Astrocyte of the spinal cord (primary cell): ENCODE data around the gene REXO4.

ENCODE experiments used
- DNase-seq: peaks from one replicate; pipeline ENCODE4 v3.0.0; 2011; ENCODE audit warnings: low read depth, low spot score
- H3K4me3 ChIP-seq: 2 replicates; pipeline ENCODE4 v1.5.1; 2011; ENCODE audit warnings: low read depth, mild to moderate bottlenecking, low read length, moderate library complexity
- in situ Hi-C: cut with HindIII; loops from 2 replicates; pipeline ENCODE4 v1.10.0; 2017; ENCODE audit warnings: low sequenced_read_pairs
- TF ChIP-seq, protein P1 (sequence below): IDR thresholded peaks from 2 replicates; pipeline ENCODE4 v1.5.1; 2012; ENCODE audit warnings: low read depth, mild to moderate bottlenecking, low read length, inconsistent platforms

REXO4 gene

GRCh38 chr9:133457233-133457632, 39.4 kb upstream of the REXO4 start:
- in situ Hi-C loops, result no loop called here
- DNase-seq, result no peak
- TF ChIP-seq, protein P1, sequence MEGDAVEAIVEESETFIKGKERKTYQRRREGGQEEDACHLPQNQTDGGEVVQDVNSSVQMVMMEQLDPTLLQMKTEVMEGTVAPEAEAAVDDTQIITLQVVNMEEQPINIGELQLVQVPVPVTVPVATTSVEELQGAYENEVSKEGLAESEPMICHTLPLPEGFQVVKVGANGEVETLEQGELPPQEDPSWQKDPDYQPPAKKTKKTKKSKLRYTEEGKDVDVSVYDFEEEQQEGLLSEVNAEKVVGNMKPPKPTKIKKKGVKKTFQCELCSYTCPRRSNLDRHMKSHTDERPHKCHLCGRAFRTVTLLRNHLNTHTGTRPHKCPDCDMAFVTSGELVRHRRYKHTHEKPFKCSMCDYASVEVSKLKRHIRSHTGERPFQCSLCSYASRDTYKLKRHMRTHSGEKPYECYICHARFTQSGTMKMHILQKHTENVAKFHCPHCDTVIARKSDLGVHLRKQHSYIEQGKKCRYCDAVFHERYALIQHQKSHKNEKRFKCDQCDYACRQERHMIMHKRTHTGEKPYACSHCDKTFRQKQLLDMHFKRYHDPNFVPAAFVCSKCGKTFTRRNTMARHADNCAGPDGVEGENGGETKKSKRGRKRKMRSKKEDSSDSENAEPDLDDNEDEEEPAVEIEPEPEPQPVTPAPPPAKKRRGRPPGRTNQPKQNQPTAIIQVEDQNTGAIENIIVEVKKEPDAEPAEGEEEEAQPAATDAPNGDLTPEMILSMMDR, result no peak
- H3K4me3 ChIP-seq, result no peak overlapping the region

GRCh38 chr9:133456409-133456808, 38.6 kb upstream of the REXO4 start:
- in situ Hi-C loops, result no loop called here
- DNase-seq, result no peak
- TF ChIP-seq, protein P1, result peak; percentile 20
- no peak overlapping the region for H3K4me3 ChIP-seq

GRCh38 chr9:133455936-133456335, 38.1 kb upstream of the REXO4 start:
- DNase-seq, result no peak
- H3K4me3 ChIP-seq, result no peak overlapping the region
- in situ Hi-C loops, result no loop called here
- TF ChIP-seq, protein P1, result no peak

DNA sequence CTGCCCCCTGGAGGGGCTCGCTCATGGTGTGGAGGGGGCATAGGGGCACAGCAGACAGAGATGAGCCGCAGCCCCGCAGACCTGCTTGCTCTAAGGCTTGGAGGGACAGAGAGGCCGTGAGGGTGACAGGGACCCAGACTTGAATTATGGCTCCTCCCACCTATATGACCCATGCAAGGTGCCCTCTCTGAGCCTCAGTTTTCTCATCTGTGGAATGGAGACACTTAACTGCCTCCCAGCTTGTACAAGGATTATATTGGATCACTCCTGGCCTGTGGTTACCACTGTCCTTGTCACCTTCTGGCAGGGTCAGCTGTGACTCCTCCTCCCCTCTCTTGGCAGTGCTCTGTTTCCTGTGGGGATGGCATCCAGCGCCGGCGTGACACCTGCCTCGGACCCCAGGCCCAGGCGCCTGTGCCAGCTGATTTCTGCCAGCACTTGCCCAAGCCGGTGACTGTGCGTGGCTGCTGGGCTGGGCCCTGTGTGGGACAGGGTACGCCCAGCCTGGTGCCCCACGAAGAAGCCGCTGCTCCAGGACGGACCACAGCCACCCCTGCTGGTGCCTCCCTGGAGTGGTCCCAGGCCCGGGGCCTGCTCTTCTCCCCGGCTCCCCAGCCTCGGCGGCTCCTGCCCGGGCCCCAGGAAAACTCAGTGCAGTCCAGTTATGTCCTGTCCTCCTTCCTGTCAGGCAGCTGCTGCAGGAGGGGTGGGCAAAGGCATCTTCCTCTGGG, 37.3 kb upstream of the REXO4 start:
- DNase-seq, result no peak
- no peak overlapping the region for H3K4me3 ChIP-seq
- TF ChIP-seq, protein P1, result no peak
- in situ Hi-C loops, result no loop called here

- TF ChIP-seq, protein P1, result no peak
- DNase-seq, result no peak
- no peak overlapping the region for H3K4me3 ChIP-seq
- in situ Hi-C loops, result no loop called here
Measured at GRCh38 chr9:133454325-133454724, 36.5 kb upstream of the REXO4 start.

DNA sequence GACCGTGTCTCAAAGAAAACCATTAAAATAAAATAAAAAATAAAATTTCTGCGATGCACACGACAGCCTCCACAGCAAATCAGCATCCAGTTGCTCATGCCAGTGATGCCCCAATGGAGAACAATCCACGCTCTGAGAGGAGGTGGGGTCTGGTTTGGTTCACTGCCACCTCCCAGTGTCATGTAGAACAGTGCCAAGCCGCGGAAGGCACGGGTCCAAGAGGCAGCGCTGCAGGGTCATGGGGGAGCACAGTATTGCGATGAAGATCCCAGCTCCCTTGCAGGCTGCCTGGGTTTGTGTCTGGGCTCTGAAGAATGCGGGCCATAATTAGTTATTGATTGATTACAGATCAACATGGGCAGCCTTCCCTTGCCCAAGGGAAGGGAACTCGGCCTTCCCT, 35.8 kb upstream of the REXO4 start:
- in situ Hi-C loops, result no loop called here
- DNase-seq, result no peak
- no peak overlapping the region for H3K4me3 ChIP-seq
- TF ChIP-seq, protein P1, result no peak
